ENCODE results near the gene SOX6.

DNA sequence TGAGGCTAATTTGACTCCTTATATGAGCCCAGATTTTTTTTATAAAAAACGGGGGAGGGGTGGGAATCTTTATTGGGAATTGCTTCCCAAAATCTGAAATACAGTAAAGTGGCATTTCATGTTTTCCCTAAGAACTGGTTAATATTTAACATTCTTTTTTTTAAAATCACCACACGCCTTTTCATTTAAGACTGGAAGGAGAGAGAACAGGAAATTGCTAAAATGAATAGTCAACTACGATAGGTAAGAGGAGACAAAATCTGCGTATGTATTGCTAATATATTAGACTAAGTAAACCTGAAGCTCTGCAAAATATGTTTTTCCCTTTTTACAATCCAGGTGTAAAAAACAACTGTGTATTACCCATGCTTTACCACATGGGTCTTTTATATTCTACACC lies 57.0 kb downstream of the SOX6 start:
- TF ChIP-seq, protein P1, sequence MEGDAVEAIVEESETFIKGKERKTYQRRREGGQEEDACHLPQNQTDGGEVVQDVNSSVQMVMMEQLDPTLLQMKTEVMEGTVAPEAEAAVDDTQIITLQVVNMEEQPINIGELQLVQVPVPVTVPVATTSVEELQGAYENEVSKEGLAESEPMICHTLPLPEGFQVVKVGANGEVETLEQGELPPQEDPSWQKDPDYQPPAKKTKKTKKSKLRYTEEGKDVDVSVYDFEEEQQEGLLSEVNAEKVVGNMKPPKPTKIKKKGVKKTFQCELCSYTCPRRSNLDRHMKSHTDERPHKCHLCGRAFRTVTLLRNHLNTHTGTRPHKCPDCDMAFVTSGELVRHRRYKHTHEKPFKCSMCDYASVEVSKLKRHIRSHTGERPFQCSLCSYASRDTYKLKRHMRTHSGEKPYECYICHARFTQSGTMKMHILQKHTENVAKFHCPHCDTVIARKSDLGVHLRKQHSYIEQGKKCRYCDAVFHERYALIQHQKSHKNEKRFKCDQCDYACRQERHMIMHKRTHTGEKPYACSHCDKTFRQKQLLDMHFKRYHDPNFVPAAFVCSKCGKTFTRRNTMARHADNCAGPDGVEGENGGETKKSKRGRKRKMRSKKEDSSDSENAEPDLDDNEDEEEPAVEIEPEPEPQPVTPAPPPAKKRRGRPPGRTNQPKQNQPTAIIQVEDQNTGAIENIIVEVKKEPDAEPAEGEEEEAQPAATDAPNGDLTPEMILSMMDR (conservative IDR thresholded peaks at IDR 0.05; ENCODE audit: low read length), result no peak
- TF ChIP-seq EZH2phosphoT487 (IDR thresholded peaks at IDR 0.05; ENCODE audit: borderline replicate concordance, low read depth, low read length), result no peak

Measured in OCI-LY7 (cell line).